GM13976 (cell line): ENCODE results near the gene ZFYVE16.
A peak's percentile ranks its signal among the peaks of the same experiment; 100 is the strongest.

Source experiments
- DNase-seq: peaks from one replicate; pipeline ENCODE4 v3.0.0; 2012; ENCODE audit warnings: low spot score
- CTCF ChIP-seq: IDR thresholded peaks from 2 replicates; pipeline ENCODE4 v1.5.1; 2012; ENCODE audit warnings: borderline replicate concordance, mild to moderate bottlenecking; ENCODE audit not compliant: insufficient read depth; ENCODE audit errors: extremely low read depth, missing control alignments, control extremely low read depth
- in situ Hi-C: fragments of 300-500 bp; cut with MboI; formaldehyde crosslinking; loops from one replicate; pipeline ENCODE4 v1.12.0; 2022; ENCODE audit warnings: low sequenced_read_pairs, mixed read lengths, inconsistent platforms; ENCODE audit not compliant: unreplicated experiment

Gene ZFYVE16

DNA sequence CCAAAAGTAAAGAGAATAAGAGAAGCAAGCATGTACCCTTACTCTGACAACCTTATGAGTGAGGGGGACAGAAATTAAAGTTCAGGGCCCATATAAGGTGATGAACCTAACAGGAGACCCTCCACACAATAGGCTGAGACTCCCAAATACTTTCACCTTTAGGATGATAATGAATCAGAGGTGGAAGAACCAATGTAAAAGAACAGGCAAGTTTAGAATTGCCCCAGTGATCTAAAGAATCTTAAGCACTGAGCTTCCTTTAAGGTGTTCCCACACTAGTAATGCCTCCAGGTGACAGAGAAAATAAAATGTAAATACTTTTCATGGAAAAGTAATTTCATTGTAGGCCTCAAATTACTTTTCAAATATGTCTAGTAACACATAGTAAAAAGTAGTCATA lies 71.8 kb downstream of the ZFYVE16 start:
- DNase-seq, result no peak
- TF ChIP-seq CTCF, result no peak
- in situ Hi-C loops, result loop anchor here (25.0 kb wide), 1 partner anchor 183 kb away; the partner anchor contains the start of genes DHFR and MSH3

GRCh38 chr5:80480354-80480753 lies 72.5 kb downstream of the ZFYVE16 start:
- DNase-seq, result no peak
- in situ Hi-C loops, result loop anchor here (25.0 kb wide), 1 partner anchor 182 kb away; the partner anchor contains the start of genes DHFR and MSH3
- no peak for TF ChIP-seq CTCF

DNA sequence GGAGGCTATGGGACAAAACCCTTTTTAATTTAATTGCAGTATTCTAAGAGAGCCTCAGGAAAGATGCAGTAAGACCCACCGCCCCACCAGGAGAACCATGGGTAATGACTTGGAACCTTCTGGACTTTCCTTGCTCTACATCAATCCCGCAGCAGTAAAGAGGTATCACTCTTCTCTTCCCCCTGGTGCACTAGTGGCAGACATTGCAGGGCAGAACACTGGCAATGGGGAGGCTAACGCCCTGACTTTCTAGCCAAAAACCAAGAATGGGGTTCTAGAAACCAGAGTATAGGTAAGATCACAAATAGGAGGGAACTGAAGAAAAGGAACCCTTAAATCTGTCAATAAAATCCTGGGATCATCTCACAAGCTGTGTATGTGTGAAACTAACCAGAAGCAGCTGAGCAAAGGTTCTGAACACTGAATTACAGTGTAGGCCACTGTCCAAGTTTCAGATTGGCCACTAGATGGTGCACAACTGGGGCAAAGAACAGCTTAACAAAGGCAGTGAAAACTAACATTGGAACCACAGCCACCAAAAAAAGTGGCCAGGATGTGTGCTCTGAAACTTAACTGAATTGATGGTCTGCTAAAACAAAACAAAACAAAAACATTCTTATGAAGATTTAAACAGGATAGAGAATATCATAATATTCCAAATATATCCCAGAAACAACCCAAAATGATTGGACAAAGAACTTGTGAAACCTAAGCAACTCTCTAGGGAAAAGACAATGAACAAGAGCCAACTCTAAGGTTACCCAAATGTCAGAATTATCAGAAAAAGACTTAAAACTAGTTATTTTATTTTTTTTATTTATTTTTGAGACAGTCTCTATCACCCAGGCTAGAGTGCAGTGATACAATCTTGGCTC lies 73.4 kb downstream of the ZFYVE16 start:
- in situ Hi-C loops, result loop anchor here (25.0 kb wide), 1 partner anchor 181 kb away; the partner anchor contains the start of genes DHFR and MSH3
- peak; percentile 46 for DNase-seq
- TF ChIP-seq CTCF, result peak; percentile 62

GRCh38 chr5:80482578-80482977 lies 74.7 kb downstream of the ZFYVE16 start:
- in situ Hi-C loops, result loop anchor here (25.0 kb wide), 1 partner anchor 180 kb away; the partner anchor contains the start of genes DHFR and MSH3
- no peak for TF ChIP-seq CTCF
- no peak for DNase-seq

- TF ChIP-seq CTCF, result no peak
- in situ Hi-C loops, result loop anchor here (25.0 kb wide), 1 partner anchor 179 kb away; the partner anchor contains the start of genes DHFR and MSH3
- no peak for DNase-seq
Observed at GRCh38 chr5:80483636-80484232, 75.9 kb downstream of the ZFYVE16 start.

- in situ Hi-C loops, result loop anchor here (25.0 kb wide), 1 partner anchor 175 kb away; the partner anchor contains the start of genes DHFR and MSH3
- TF ChIP-seq CTCF, result no peak
- DNase-seq, result no peak
Observed at GRCh38 chr5:80487444-80487828, 79.6 kb downstream of the ZFYVE16 start.
